GM18498 (cell line): ENCODE measurements around the gene WDR54.
A peak's percentile ranks its signal among the peaks of the same experiment; 100 is the strongest.

ENCODE experiments used
- ATAC-seq: cut with Tn5 transposase; IDR thresholded peaks from one replicate; pipeline ENCODE4 v1.9.1; 2021; ENCODE audit warnings: mild to moderate bottlenecking, moderate library complexity; ENCODE audit not compliant: unreplicated experiment

The WDR54 gene, protein sequence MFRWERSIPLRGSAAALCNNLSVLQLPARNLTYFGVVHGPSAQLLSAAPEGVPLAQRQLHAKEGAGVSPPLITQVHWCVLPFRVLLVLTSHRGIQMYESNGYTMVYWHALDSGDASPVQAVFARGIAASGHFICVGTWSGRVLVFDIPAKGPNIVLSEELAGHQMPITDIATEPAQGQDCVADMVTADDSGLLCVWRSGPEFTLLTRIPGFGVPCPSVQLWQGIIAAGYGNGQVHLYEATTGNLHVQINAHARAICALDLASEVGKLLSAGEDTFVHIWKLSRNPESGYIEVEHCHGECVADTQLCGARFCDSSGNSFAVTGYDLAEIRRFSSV

GRCh38 chr2:74421221-74421870 lies at the start of gene WDR54, which contains the start of gene C2orf81:
Gene WDR54, plus strand, starts transcription at chr2:74421730. Its CDS starts 424 bp downstream, at chr2:74422154.
Gene C2orf81, minus strand, starts transcription at chr2:74421619. Its CDS starts 59 bp downstream, at chr2:74421560.
- ATAC-seq, result peak; percentile 95

- no peak for ATAC-seq
Observed at GRCh38 chr2:74372674-74373073, 48.9 kb upstream of the WDR54 start.

- ATAC-seq, result no peak
Observed at GRCh38 chr2:74373221-74373676, 48.3 kb upstream of the WDR54 start.

DNA sequence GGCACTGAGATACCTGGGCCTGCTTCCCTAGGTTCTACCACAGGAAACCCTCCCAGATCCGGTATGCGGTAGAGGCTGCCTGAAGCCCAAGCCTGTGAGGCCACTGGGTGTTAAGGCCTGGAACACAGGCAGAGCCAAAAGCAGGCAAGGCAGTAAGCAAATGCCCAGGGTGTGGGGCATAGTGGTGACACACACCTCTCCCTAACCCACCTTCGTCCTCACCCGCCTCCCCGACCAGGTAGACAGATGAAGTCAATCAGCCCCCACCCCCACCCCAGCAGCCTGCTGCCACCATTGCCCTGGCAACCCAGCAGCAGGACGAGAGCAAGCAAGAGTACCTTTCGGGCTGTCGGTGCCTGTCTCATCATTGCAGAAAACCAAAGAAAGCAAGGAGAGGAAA lies 47.5 kb upstream of the WDR54 start:
- no peak for ATAC-seq

GRCh38 chr2:74374509-74375205 lies 46.9 kb upstream of the WDR54 start:
- ATAC-seq, result no peak

- no peak for ATAC-seq
Observed at GRCh38 chr2:74375838-74376237, 45.7 kb upstream of the WDR54 start.

DNA sequence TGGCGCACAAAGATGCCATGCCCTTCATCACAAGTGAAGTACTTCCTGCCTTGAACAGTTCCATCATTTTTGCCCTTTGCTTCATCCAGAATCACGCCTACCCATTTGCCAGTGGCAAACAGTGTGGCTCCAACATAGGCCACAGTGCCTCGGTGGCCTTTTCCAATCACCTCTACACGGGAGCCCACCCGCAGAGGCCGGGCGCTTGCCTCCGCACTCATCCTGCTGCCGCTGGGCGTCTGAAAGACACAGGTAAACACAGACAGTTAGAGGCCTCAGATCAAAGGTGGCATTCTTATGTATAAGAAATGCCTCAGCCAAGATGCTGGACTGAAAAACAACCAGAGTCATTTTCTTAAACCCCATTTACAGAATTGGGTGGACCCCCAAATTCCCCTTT lies 43.5 kb upstream of the WDR54 start:
- no peak for ATAC-seq

DNA sequence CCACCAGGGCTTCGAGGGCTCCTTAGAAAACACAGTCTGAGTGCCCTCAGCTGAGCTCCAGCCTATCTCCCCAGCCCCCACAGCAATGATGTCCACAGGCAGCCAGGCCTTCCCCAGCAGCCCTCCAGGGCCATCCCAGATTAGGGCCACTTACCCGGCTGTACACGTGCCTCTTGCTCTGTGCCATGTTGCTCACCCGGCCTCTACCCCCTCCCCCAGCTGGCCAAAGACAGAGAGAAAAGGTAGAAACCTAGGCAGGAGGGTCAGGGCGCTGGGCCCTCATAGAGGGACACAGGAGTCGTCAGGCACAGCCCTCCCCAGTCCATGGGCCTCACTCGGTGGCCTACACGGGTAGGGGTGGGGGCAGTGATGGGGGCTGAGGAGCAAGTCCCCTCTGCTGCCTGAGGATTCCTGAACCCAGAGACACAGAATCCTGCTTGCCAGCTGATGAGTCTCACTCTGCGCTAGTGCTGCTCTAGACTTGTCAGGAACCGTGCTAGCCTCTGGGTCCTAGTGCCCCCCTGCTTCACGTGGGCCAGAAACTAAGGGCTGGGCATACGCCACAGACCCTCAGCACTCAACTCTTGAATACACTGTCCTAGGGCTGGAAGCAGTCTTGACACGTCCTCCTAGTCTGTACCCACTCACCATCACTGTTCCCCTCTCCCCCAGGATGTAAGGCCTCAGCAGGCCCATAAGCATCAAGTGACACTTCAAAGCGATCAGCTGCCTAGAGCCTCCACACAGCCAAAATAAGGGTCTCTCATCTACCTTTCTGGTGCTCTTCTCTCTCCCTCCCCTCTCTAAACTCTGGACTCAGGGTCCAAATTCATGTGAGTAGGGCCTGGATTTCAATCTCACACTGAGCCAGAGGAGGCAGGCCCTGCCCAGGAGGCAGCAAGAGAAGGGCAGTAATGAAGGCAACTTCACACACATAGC lies 41.4 kb upstream of the WDR54 start, which contains the start of gene DCTN1:
Gene DCTN1, minus strand, starts transcription at position 461 of the 939 bp plus-strand sequence. Its CDS starts 274 bp downstream, at position 187.
- peak; percentile 47 for ATAC-seq

- no peak for ATAC-seq
Observed at GRCh38 chr2:74381751-74382150, 39.8 kb upstream of the WDR54 start.

- no peak for ATAC-seq
Observed at GRCh38 chr2:74383254-74383653, 38.3 kb upstream of the WDR54 start.

DNA sequence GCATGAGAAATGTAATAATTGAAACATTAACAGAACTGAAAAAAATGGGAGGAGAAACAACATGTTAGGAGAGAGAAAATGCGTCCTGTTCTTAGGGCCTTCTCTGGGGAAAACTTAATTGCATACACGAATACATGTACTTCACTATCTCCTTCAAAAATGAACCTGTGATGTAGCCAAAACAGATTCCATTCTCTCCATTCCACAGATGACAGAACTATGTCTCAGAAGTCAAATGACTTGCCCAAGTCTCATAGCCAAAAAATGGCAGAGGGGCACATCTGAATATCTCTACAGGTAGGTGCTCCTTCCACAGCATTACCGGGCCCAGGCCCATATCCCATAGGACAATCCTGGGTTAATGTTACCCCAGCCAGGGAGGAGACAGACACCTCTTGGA lies 37.5 kb upstream of the WDR54 start:
- ATAC-seq, result no peak

- no peak for ATAC-seq
Observed at GRCh38 chr2:74385396-74385795, 36.1 kb upstream of the WDR54 start.

- no peak for ATAC-seq
Observed at GRCh38 chr2:74387346-74387745, 34.2 kb upstream of the WDR54 start.

- ATAC-seq, result no peak
Observed at GRCh38 chr2:74390606-74391005, 30.9 kb upstream of the WDR54 start.

DNA sequence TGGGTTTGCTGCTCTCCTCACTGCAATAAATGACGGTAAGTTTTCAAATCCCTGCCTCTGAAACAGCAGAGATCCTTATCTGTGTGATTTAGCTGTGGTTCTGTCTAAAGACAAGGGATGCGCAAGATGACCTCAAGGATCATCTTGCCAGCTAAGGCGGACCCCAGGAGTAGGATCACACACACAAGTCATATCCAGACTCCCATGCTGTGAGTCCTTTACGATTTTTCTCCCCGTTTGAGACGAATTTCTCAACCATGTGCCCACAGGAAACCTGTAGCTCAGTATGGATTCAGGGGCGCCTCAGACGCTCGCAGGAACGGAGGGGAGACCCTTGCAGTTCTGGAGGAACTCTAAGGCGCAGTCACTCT lies 30.3 kb upstream of the WDR54 start:
- ATAC-seq, result peak; percentile 27

DNA sequence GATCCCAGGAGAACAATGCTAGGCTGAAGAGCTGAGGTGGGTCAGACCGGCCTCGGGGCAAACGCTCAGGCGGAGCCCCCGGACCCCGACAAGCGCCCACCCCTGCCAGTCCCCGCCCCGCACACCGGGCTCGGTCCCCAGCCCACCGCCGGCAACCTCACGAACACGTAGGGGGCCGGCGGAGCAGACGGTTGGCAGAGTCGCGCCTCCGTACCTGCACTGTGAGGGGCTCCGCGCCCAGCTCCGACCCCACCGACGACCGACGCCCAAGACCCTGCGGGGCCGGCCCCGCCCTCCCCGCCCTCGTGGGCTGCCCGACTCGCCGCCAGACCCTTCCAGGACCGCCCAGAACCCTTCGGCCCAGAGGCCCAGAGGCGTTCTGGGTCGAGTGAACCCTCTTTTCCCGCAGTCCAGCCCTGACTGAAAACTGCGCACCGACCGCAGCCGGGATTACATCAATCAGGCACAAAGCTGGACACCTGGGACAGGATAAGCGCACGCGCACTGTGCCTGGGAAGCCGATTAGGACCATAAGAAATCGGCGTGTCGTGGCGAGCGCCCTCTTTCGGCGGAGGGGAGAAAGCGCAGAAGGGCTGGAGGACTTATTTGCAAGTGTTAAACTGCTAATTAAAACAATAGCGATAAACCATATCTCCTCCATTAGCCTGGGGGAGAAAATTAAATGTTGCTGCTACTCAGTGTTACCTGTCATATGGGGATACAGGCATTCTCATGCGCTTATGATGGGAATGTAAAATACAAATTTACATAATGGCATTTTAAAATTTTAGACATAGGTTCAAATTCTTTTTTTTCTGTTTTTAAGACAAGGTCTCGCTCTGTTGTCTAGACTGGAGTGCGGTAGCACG lies 29.7 kb upstream of the WDR54 start:
- ATAC-seq, result peak; percentile 72

DNA sequence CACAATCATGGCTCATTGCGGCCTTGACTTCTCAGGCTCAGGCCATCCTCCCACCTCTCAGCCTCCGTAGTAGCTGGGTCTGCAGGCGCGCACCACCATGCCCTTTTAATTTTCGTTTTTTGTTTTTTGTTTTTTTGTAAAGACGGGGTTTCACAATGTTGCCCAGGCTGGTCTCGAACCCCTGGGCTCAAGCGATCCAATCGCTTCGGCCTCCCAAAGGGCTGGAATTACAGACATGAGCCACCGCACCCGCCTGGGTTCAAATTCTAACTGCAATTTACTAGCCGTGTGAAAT lies 29.1 kb upstream of the WDR54 start:
- ATAC-seq, result no peak

- ATAC-seq, result no peak
Observed at GRCh38 chr2:74393525-74393924, 28.0 kb upstream of the WDR54 start.

GRCh38 chr2:74396149-74396548 lies 25.4 kb upstream of the WDR54 start:
- no peak for ATAC-seq

- no peak for ATAC-seq
Observed at GRCh38 chr2:74399785-74400184, 21.7 kb upstream of the WDR54 start.
